PC-9 (cell line): ENCODE data around the gene DLG2. TPM values are rescaled to one million over a fixed set of nuclear protein-coding genes. Genes with fewer than 3 reads are reported as not detected.

ENCODE experiments used
- BruUV-seq: library from RNA; stranded (reverse); fragments of 400-500 nt; replicated peaks from 2 replicates; lab custom pipeline; 2021; lab: Mats Ljungman, UMichigan
- CTCF ChIA-PET: fragments of 300-600 bp; sonication (Branson Sonifier 250); formaldehyde crosslinking; loops from one replicate; lab custom pipeline; 2022; ENCODE audit warnings: antibody characterized with exemption; lab: Charles Lee
- POLR2A ChIA-PET: fragments of 300-600 bp; sonication (Branson Sonifier 250); formaldehyde crosslinking; loops from one replicate; lab custom pipeline; 2022; ENCODE audit warnings: antibody characterized with exemption; ENCODE audit not compliant: unreplicated experiment; lab: Charles Lee
- DNase-seq, 2 experiments: peaks; one replicate each; pipeline versions ENCODE4 v3.0.0 to v3.0.0-alpha.2; 2015 to 2022; ENCODE audit warnings: mixed read lengths in 1 of 2
- H2AFZ ChIP-seq: fragments of 200-600 bp; sonication (generic); 2 replicates; pipeline ENCODE4 v1.8.1; 2017; ENCODE audit warnings: antibody characterized with exemption
- H3F3A ChIP-seq: fragments of 200-600 bp; sonication (generic); 2 replicates; pipeline ENCODE4 v1.8.1; 2017; ENCODE audit warnings: antibody characterized with exemption, mild to moderate bottlenecking, low read depth; ENCODE audit not compliant: insufficient read depth
- H3K27ac ChIP-seq: fragments of 200-600 bp; sonication (generic); 2 replicates; pipeline ENCODE4 v1.6.1; 2016; ENCODE audit warnings: mixed run types
- H3K27me3 ChIP-seq: fragments of 200-600 bp; sonication (generic); 2 replicates; pipeline ENCODE4 v1.6.1; 2016; ENCODE audit warnings: low read depth, mixed run types; ENCODE audit not compliant: insufficient read depth
- H3K36me3 ChIP-seq: fragments of 200-600 bp; sonication (generic); 2 replicates; pipeline ENCODE4 v1.6.1; 2016; ENCODE audit warnings: low read depth, mixed run types
- H3K4me1 ChIP-seq: fragments of 200-600 bp; sonication (generic); replicated peaks from 2 replicates; pipeline ENCODE4 v1.6.1; 2016; ENCODE audit warnings: mixed run types; ENCODE audit not compliant: insufficient read depth
- H3K4me2 ChIP-seq: fragments of 200-600 bp; sonication (generic); 2 replicates; pipeline ENCODE4 v1.6.1; 2017; ENCODE audit warnings: mixed run types
- H3K4me3 ChIP-seq: fragments of 200-600 bp; sonication (generic); 2 replicates; pipeline ENCODE4 v1.6.1; 2016; ENCODE audit warnings: mixed run types
- H3K79me2 ChIP-seq: fragments of 200-600 bp; sonication (generic); 2 replicates; pipeline ENCODE4 v1.6.1; 2017; ENCODE audit warnings: low read depth, mixed run types
- H3K9me2 ChIP-seq: fragments of 200-600 bp; sonication (generic); 2 replicates; pipeline ENCODE4 v1.8.1; 2017; ENCODE audit warnings: mild to moderate bottlenecking; ENCODE audit not compliant: insufficient read depth
- H3K9me3 ChIP-seq: fragments of 200-600 bp; sonication (generic); 2 replicates; pipeline ENCODE4 v1.8.1; 2016; ENCODE audit warnings: low read depth; ENCODE audit not compliant: insufficient read depth
- H4K20me1 ChIP-seq: fragments of 200-600 bp; sonication (generic); 2 replicates; pipeline ENCODE4 v1.8.1; 2017; ENCODE audit not compliant: insufficient read depth
- EZH2 ChIP-seq: fragments of 200-600 bp; sonication (generic); IDR thresholded peaks from 2 replicates; pipeline ENCODE4 v1.8.0; 2017; ENCODE audit warnings: antibody characterized with exemption, low read depth
- intact Hi-C: fragments of 100-400 bp; cut with micrococcal nuclease; formaldehyde crosslinking; loops from one replicate; pipeline ENCODE4 v1.10.0; 2022; ENCODE audit not compliant: unreplicated experiment
- total RNA-seq: library from RNA; stranded (reverse); gene quantifications from 2 replicates; pipeline ENCODE4 v1.2.3, GENCODE V29; 2021
- TF ChIP-seq, protein P1 (sequence below): fragments of 200-600 bp; sonication (generic); conservative IDR thresholded peaks from 2 replicates; pipeline ENCODE4 v1.6.1; 2017; ENCODE audit warnings: mixed run types, antibody characterized with exemption, mild to moderate bottlenecking, moderate library complexity

Gene DLG2
- total RNA-seq, 1 experiment from 2014 or later: 6.4 TPM

DNA sequence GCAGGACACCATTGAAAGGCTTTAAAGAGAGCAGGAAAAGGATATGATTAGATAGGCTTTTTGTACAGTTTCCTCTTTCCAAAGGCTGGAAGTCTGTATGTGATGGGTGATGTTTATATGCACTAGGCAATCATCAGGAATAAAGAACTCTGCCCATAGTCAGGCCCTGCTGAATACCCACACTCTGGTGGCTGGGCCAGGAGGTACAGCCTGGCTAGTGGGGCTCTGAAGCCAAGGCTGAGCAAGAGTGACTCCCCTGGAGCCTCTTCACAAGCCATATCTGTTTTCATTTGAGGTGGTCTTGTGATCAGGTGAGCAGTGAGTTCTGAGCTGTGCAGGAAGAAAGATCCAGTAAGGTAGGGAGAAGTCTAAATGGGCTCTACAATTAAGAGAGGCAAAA, 1801.1 kb downstream of the DLG2 start:
- Histone ChIP-seq H3K27ac (no peak overlapping the region), H2AFZ (no peak overlapping the region), H3K36me3 (no peaks in the 10 kb centered on the region), H3K4me3 (no peak overlapping the region), H3K79me2 (no peaks in the 10 kb centered on the region), H4K20me1 (no peaks in the 10 kb centered on the region), H3K4me1 (no peaks in the 10 kb centered on the region), H3K9me2 (no peaks in the 10 kb centered on the region), H3K9me3 (no peaks in the 10 kb centered on the region), H3F3A (no peaks in the 10 kb centered on the region), H3K4me2 (no peak overlapping the region), H3K27me3 (no peaks in the 10 kb centered on the region)
- no TSS peak for BruUV-seq
- no peak for DNase-seq
- ChIA-PET POLR2A (no interaction called here), CTCF (interaction anchor here (0.6 kb wide), 1 partner anchor 995 kb away, joined by 8 read pairs; no protein-coding TSS in a partner anchor)
- intact Hi-C loops: no loop called here
- no peak for TF ChIP-seq EZH2
- TF ChIP-seq, protein P1, sequence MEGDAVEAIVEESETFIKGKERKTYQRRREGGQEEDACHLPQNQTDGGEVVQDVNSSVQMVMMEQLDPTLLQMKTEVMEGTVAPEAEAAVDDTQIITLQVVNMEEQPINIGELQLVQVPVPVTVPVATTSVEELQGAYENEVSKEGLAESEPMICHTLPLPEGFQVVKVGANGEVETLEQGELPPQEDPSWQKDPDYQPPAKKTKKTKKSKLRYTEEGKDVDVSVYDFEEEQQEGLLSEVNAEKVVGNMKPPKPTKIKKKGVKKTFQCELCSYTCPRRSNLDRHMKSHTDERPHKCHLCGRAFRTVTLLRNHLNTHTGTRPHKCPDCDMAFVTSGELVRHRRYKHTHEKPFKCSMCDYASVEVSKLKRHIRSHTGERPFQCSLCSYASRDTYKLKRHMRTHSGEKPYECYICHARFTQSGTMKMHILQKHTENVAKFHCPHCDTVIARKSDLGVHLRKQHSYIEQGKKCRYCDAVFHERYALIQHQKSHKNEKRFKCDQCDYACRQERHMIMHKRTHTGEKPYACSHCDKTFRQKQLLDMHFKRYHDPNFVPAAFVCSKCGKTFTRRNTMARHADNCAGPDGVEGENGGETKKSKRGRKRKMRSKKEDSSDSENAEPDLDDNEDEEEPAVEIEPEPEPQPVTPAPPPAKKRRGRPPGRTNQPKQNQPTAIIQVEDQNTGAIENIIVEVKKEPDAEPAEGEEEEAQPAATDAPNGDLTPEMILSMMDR: no peak

DNA sequence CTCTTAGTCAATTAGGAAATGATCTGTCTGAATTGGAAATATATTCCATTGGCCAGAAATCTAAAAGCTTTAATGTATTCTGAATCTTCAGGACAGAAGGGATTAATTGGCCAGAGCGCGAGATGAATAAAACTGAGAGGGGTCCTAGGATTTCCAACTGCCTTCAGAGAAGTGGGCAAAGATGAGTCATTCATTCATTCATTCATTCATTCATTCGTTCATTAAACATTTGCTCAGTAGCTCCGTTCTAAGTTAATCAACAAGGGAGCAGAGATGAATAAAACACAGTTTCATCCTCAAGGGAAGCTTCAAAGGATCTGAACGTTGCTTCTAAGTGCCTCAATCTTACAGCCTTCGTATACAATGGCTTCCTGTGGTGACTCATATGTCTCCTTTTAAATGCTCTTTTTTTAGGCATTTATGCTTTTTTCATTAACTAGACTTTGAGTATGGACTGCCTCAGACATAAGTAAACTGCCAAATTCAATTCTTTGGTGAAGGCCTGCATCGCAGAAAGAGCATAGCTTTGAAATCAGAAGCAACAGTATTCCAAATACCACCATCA, 1803.6 kb downstream of the DLG2 start:
- H3K9me3 ChIP-seq: no peaks in the 10 kb centered on the region
- no peak overlapping the region for H3K4me3 ChIP-seq
- H3F3A ChIP-seq: no peaks in the 10 kb centered on the region
- DNase-seq: no peak
- no peak overlapping the region for H3K4me2 ChIP-seq
- TF ChIP-seq, protein P1: no peak
- TF ChIP-seq EZH2: no peak
- intact Hi-C loops: no loop called here
- H3K4me1 ChIP-seq: no peaks in the 10 kb centered on the region
- H2AFZ ChIP-seq: no peak overlapping the region
- no TSS peak for BruUV-seq
- CTCF ChIA-PET: interaction anchor here (0.6 kb wide), 2 partner anchors 479 to 825 kb away, joined by 3 read pairs; no protein-coding TSS in a partner anchor
- no peak overlapping the region for H3K27ac ChIP-seq
- no peaks in the 10 kb centered on the region for H3K36me3 ChIP-seq
- no peaks in the 10 kb centered on the region for H4K20me1 ChIP-seq
- H3K79me2 ChIP-seq: no peaks in the 10 kb centered on the region
- POLR2A ChIA-PET: no interaction called here
- no peaks in the 10 kb centered on the region for H3K9me2 ChIP-seq
- no peaks in the 10 kb centered on the region for H3K27me3 ChIP-seq

DNA sequence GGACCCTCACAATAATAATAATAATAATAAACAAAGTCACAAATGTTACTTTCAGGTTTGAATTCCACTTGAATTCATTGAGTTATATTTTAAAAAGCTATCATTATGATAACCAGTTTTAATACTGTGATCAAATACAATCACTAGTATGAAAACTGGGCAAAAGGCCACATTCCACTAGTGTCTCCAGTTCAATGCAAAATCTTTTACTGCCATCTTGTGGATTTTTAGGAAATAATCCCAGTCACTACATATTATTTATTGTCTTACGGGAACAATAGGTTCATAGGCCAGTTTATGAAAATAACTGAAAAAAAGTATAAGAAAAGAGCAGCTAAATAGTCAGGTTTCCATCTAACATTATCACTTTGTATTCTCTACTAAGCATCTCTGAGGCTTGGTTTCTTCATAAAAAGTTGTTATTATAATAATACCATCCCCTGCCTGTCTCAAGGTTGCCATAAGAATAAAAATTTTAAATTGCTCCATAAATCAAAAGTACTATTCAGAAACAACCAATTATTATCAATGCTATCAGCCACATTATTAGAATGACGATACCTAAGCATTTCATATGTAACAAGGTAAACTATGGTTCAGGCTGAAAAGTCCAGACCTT, 1807.1 kb downstream of the DLG2 start:
- Histone ChIP-seq H3K9me3 (no peaks in the 10 kb centered on the region), H3K27ac (no peak overlapping the region), H3K36me3 (no peaks in the 10 kb centered on the region), H3F3A (no peaks in the 10 kb centered on the region), H4K20me1 (no peaks in the 10 kb centered on the region), H3K4me1 (no peaks in the 10 kb centered on the region), H3K4me2 (no peak overlapping the region), H3K9me2 (no peaks in the 10 kb centered on the region), H3K79me2 (no peaks in the 10 kb centered on the region), H2AFZ (no peak overlapping the region), H3K4me3 (no peak overlapping the region), H3K27me3 (no peaks in the 10 kb centered on the region)
- BruUV-seq: no TSS peak
- intact Hi-C loops: loop anchor here (1.0 to 5.0 kb wide), 4 partner anchors 98 to 953 kb away; no protein-coding TSS in a partner anchor
- ChIA-PET CTCF (interaction anchor here (0.6 to 0.9 kb wide), 3 partner anchors 87 to 1450 kb away, joined by 3 to 18 read pairs (median 3); no protein-coding TSS in a partner anchor), POLR2A (interaction anchor here (0.7 kb wide), 1 partner anchor 525 kb away, joined by 4 read pairs; no protein-coding TSS in a partner anchor)
- TF ChIP-seq EZH2: no peak
- TF ChIP-seq, protein P1: peak; percentile 86
- peak in 1 of 2 experiments; percentile 59 for DNase-seq
